HCT116 (cell line): ENCODE results near the gene NOTCH1.

Source experiments
- EZH2 ChIP-seq: fragments of 200-600 bp; sonication (generic); IDR thresholded peaks from 2 replicates; pipeline ENCODE4 v1.6.1; 2017; ENCODE audit warnings: antibody characterized with exemption, mixed run types
- POLR2A ChIP-seq: IDR thresholded peaks from 2 replicates; pipeline ENCODE4 v1.7.0; 2011; ENCODE audit warnings: borderline replicate concordance; ENCODE audit not compliant: insufficient read depth, insufficient read length; ENCODE audit errors: extremely low read depth
- RAD21 ChIP-seq: IDR thresholded peaks from 2 replicates; pipeline ENCODE4 v1.6.1; 2012; ENCODE audit warnings: low read depth, mild to moderate bottlenecking
- SIN3A ChIP-seq: IDR thresholded peaks from 2 replicates; pipeline ENCODE4 v1.6.1; 2012; ENCODE audit warnings: low read depth
- SRF ChIP-seq: IDR thresholded peaks from 2 replicates; pipeline ENCODE4 v1.6.1; 2012; ENCODE audit warnings: low read depth
- TF ChIP-seq, protein P1 (sequence below), 3 experiments: fragments of 200-600 bp in 1 of 3; sonication (generic) in 1 of 3; IDR thresholded peaks in 2 of 3; conservative IDR thresholded peaks in 1 of 3; 2 replicates each; pipeline ENCODE4 v1.5.1; 2012 to 2017; ENCODE audit warnings: low read depth in 2 of 3, low read length in 2 of 3, antibody characterized with exemption in 1 of 3, borderline replicate concordance in 1 of 3, control low read depth in 1 of 3, mild to moderate bottlenecking in 1 of 3, mixed read lengths in 1 of 3, mixed run types in 1 of 3, moderate library complexity in 1 of 3; ENCODE audit not compliant: insufficient read depth in 1 of 3
- TF ChIP-seq, protein P2 (sequence below): IDR thresholded peaks from 2 replicates; pipeline ENCODE4 v1.6.1; 2012
- TF ChIP-seq, protein P3 (sequence below): IDR thresholded peaks from 2 replicates; pipeline ENCODE4 v1.6.1; 2011; ENCODE audit warnings: mild to moderate bottlenecking, low read length, moderate library complexity; ENCODE audit not compliant: insufficient replicate concordance; ENCODE audit errors: extremely low read depth
- TF ChIP-seq, protein P4 (sequence below): IDR thresholded peaks from 2 replicates; pipeline ENCODE4 v1.6.1; 2012

DNA sequence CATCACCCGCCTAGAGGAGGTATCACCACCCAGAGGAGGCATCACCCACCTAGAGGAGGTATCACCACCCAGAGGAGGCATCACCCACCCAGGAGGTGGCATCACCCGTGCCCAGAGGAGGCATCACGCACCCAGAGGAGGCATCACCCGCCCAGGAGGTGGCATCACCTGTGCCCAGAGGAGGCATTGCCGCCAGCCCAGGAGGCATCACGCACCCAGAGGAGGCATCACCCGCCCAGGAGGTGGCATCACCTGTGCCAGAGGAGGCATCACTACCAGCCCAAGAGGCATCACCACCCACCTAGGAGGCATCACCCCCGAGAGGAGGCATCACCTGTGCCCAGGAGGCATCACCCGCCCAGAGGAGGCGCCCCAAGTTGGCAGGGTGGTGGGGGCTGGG, 2.6 kb downstream of the NOTCH1 start:
- TF ChIP-seq, protein P1, sequence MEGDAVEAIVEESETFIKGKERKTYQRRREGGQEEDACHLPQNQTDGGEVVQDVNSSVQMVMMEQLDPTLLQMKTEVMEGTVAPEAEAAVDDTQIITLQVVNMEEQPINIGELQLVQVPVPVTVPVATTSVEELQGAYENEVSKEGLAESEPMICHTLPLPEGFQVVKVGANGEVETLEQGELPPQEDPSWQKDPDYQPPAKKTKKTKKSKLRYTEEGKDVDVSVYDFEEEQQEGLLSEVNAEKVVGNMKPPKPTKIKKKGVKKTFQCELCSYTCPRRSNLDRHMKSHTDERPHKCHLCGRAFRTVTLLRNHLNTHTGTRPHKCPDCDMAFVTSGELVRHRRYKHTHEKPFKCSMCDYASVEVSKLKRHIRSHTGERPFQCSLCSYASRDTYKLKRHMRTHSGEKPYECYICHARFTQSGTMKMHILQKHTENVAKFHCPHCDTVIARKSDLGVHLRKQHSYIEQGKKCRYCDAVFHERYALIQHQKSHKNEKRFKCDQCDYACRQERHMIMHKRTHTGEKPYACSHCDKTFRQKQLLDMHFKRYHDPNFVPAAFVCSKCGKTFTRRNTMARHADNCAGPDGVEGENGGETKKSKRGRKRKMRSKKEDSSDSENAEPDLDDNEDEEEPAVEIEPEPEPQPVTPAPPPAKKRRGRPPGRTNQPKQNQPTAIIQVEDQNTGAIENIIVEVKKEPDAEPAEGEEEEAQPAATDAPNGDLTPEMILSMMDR (IDR thresholded peaks at IDR 0.05 in 2 of 3, conservative IDR thresholded peaks at IDR 0.05 in 1 of 3; ENCODE audit: borderline replicate concordance in 1 of 3, insufficient read depth in 1 of 3, low read depth in 2 of 3, low read length in 2 of 3): no peak
- TF ChIP-seq EZH2 (no peak), RAD21 (no peak), SRF (no peak), POLR2A (no peak), SIN3A (no peak)
- TF ChIP-seq, protein P2, sequence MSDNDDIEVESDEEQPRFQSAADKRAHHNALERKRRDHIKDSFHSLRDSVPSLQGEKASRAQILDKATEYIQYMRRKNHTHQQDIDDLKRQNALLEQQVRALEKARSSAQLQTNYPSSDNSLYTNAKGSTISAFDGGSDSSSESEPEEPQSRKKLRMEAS: no peak
- TF ChIP-seq, protein P3, sequence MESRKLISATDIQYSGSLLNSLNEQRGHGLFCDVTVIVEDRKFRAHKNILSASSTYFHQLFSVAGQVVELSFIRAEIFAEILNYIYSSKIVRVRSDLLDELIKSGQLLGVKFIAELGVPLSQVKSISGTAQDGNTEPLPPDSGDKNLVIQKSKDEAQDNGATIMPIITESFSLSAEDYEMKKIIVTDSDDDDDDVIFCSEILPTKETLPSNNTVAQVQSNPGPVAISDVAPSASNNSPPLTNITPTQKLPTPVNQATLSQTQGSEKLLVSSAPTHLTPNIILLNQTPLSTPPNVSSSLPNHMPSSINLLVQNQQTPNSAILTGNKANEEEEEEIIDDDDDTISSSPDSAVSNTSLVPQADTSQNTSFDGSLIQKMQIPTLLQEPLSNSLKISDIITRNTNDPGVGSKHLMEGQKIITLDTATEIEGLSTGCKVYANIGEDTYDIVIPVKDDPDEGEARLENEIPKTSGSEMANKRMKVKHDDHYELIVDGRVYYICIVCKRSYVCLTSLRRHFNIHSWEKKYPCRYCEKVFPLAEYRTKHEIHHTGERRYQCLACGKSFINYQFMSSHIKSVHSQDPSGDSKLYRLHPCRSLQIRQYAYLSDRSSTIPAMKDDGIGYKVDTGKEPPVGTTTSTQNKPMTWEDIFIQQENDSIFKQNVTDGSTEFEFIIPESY: no peak
- TF ChIP-seq, protein P4, sequence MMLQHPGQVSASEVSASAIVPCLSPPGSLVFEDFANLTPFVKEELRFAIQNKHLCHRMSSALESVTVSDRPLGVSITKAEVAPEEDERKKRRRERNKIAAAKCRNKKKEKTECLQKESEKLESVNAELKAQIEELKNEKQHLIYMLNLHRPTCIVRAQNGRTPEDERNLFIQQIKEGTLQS: no peak
